Panc1 (cell line): ENCODE measurements around the gene FCN1.

Experiments used
- POLR2AphosphoS5 ChIP-seq: IDR thresholded peaks from 2 replicates; pipeline ENCODE4 v1.6.1; 2012; ENCODE audit warnings: mild to moderate bottlenecking, low read depth, low read length, moderate library complexity
- TF ChIP-seq, protein P1 (sequence below): fragments of 450-650 bp; IDR thresholded peaks from 2 replicates; pipeline ENCODE4 v1.5.1; 2017; ENCODE audit warnings: mild to moderate bottlenecking

DNA sequence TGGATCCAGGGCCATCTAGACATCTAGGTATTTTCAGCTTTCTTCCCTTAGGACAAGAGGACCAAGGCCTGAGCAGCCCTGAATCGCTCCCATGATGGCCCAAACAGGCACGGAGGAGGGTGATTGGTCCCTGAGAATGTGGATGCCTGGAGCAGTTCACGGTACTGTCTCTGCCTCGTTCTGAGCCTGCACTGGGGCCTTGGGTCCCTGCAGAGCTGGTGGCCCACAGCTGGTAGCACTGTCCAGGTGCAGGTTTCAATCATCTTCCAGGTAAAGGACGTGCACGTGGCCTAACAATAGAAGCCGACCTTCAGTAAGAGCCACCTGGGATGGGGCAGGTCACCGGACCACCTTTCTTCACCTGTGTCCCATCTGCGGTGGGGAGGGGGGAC lies 19.4 kb upstream of the FCN1 start:
- TF ChIP-seq, protein P1, sequence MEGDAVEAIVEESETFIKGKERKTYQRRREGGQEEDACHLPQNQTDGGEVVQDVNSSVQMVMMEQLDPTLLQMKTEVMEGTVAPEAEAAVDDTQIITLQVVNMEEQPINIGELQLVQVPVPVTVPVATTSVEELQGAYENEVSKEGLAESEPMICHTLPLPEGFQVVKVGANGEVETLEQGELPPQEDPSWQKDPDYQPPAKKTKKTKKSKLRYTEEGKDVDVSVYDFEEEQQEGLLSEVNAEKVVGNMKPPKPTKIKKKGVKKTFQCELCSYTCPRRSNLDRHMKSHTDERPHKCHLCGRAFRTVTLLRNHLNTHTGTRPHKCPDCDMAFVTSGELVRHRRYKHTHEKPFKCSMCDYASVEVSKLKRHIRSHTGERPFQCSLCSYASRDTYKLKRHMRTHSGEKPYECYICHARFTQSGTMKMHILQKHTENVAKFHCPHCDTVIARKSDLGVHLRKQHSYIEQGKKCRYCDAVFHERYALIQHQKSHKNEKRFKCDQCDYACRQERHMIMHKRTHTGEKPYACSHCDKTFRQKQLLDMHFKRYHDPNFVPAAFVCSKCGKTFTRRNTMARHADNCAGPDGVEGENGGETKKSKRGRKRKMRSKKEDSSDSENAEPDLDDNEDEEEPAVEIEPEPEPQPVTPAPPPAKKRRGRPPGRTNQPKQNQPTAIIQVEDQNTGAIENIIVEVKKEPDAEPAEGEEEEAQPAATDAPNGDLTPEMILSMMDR, result no peak
- no peak for TF ChIP-seq POLR2AphosphoS5
